H1 (cell line): ENCODE data around the gene DRC7. TPM values are rescaled to one million over a fixed set of nuclear protein-coding genes. Genes with fewer than 3 reads are reported as not detected.

Experiments used
- CTCF ChIA-PET: fragments of 300-600 bp; sonication (Branson Sonifier 250); formaldehyde crosslinking; loops from one replicate; lab custom pipeline; 2021; ENCODE audit not compliant: partially characterized antibody; lab: Charles Lee
- POLR2A ChIA-PET: fragments of 300-600 bp; sonication (Branson Sonifier 250); formaldehyde crosslinking; loops from one replicate; lab custom pipeline; 2021; ENCODE audit warnings: inconsistent platforms; ENCODE audit not compliant: partially characterized antibody; lab: Charles Lee
- DNase-seq, 2 experiments: peaks; one replicate each; pipeline versions ENCODE4 v3.0.0 to v3.0.0-alpha.2; 2010 to 2022; ENCODE audit warnings: low spot score in 2 of 2, low read depth in 1 of 2, mixed read lengths in 1 of 2
- FAIRE-seq: peaks from 2 replicates; lab custom pipeline; 2011; peaks lifted over from hg19 to GRCh38; lab: Jason Lieb, UNC
- H2AFZ ChIP-seq: 2 replicates; pipeline ENCODE4 v1.8.1; 2012; ENCODE audit warnings: low read length, inconsistent platforms
- H2AK5ac ChIP-seq: 2 replicates; pipeline ENCODE4 v1.6.1; 2013; ENCODE audit warnings: low read depth, low read length
- H2BK120ac ChIP-seq: replicated peaks from 2 replicates; pipeline ENCODE3; 2013; ENCODE audit warnings: low read depth, low read length, inconsistent platforms
- H2BK12ac ChIP-seq: 2 replicates; pipeline ENCODE4 v1.6.1; 2013; ENCODE audit warnings: low read depth, low read length
- H2BK15ac ChIP-seq: 2 replicates; pipeline ENCODE4 v1.6.1; 2013; ENCODE audit warnings: low read length
- H2BK20ac ChIP-seq: 2 replicates; pipeline ENCODE4 v1.6.1; 2013; ENCODE audit warnings: low read length
- H2BK5ac ChIP-seq: 2 replicates; pipeline ENCODE4 v1.6.1; 2013; ENCODE audit warnings: low read depth, low read length
- H3K14ac ChIP-seq: 2 replicates; pipeline ENCODE4 v1.6.1; 2013; ENCODE audit warnings: inconsistent platforms; ENCODE audit not compliant: insufficient read length
- H3K18ac ChIP-seq: 2 replicates; pipeline ENCODE4 v1.6.1; 2013; ENCODE audit warnings: low read length; ENCODE audit errors: extremely low read depth
- H3K23ac ChIP-seq: 2 replicates; pipeline ENCODE4 v1.6.1; 2013; ENCODE audit warnings: inconsistent platforms; ENCODE audit not compliant: insufficient read length
- H3K23me2 ChIP-seq: 2 replicates; pipeline ENCODE4 v1.6.1; 2013; ENCODE audit warnings: low read depth, low read length
- H3K27ac ChIP-seq: 2 replicates; pipeline ENCODE4 v1.6.1; 2011; ENCODE audit warnings: low read depth, low read length, inconsistent platforms
- H3K27me3 ChIP-seq, 4 experiments: replicated peaks in 1 of 4; 1 replicate in 1 of 4; 2 replicates in 3 of 4; pipeline versions ENCODE4 v1.6.1 to v1.8.1; 2011 to 2013; ENCODE audit warnings: low read length in 3 of 4, mild to moderate bottlenecking in 3 of 4, inconsistent platforms in 2 of 4, mixed read lengths in 2 of 4, moderate library complexity in 1 of 4; ENCODE audit not compliant: control insufficient read depth in 3 of 4, insufficient read depth in 3 of 4; ENCODE audit errors: extremely low read depth in 1 of 4
- H3K36me3 ChIP-seq, 4 experiments: 2 replicates each; pipeline versions ENCODE4 v1.6.1 to v1.8.1; 2011 to 2013; ENCODE audit warnings: mild to moderate bottlenecking in 4 of 4, low read length in 3 of 4, moderate library complexity in 2 of 4, control low read depth in 1 of 4, inconsistent platforms in 1 of 4; ENCODE audit not compliant: insufficient read depth in 4 of 4, control insufficient read depth in 2 of 4
- H3K4ac ChIP-seq: replicated peaks from 2 replicates; pipeline ENCODE3; 2013; ENCODE audit warnings: low read length, low read depth, mixed read lengths, inconsistent platforms; ENCODE audit not compliant: insufficient read length
- H3K4me1 ChIP-seq, 4 experiments: replicated peaks in 1 of 4; 1 replicate in 1 of 4; 2 replicates in 3 of 4; pipeline versions ENCODE4 v1.6.1 to v1.8.1; 2011 to 2013; ENCODE audit warnings: low read length in 3 of 4, inconsistent platforms in 2 of 4, mixed read lengths in 1 of 4; ENCODE audit not compliant: insufficient read depth in 4 of 4, control insufficient read depth in 3 of 4
- H3K4me2 ChIP-seq, 2 experiments: 2 replicates each; pipeline versions ENCODE4 v1.6.1 to v1.8.1; 2011 to 2013; ENCODE audit warnings: low read depth in 2 of 2, low read length in 2 of 2, control low read depth in 1 of 2, inconsistent platforms in 1 of 2, mild to moderate bottlenecking in 1 of 2; ENCODE audit not compliant: insufficient read depth in 1 of 2
- H3K4me3 ChIP-seq, 4 experiments: fragments of 200-600, 300-600 bp in 1 of 4; sonication (generic), shearing (Covaris generic), sonication (Bioruptor Twin) in 1 of 4; 2 replicates each; pipeline versions ENCODE4 v1.5.1 to v1.8.1; 2011 to 2016; ENCODE audit warnings: low read length in 4 of 4, low read depth in 3 of 4, control low read depth in 2 of 4, inconsistent platforms in 2 of 4, mild to moderate bottlenecking in 2 of 4, mixed read lengths in 1 of 4, moderate library complexity in 1 of 4; ENCODE audit not compliant: insufficient read depth in 2 of 4; ENCODE audit errors: extremely low read depth in 1 of 4
- H3K56ac ChIP-seq: replicated peaks from 2 replicates; pipeline ENCODE3; 2013; ENCODE audit warnings: low read depth, mild to moderate bottlenecking, mixed read lengths, low read length, inconsistent platforms; ENCODE audit not compliant: insufficient read length
- H3K79me1 ChIP-seq: 2 replicates; pipeline ENCODE4 v1.6.1; 2013; ENCODE audit warnings: low read depth, low read length, control low read depth
- H3K79me2 ChIP-seq, 2 experiments: 2 replicates each; pipeline versions ENCODE4 v1.6.1 to v1.8.1; 2012 to 2013; ENCODE audit warnings: low read length in 2 of 2, mild to moderate bottlenecking in 2 of 2, inconsistent platforms in 1 of 2; ENCODE audit not compliant: insufficient read depth in 2 of 2, control insufficient read depth in 1 of 2
- H3K9ac ChIP-seq, 4 experiments: replicated peaks in 1 of 4; 1 replicate in 1 of 4; 2 replicates in 3 of 4; pipeline versions ENCODE4 v1.6.1 to v1.8.1; 2011 to 2013; ENCODE audit warnings: low read depth in 3 of 4, low read length in 3 of 4, control low read depth in 2 of 4, mild to moderate bottlenecking in 2 of 4, moderate library complexity in 2 of 4, inconsistent platforms in 1 of 4; ENCODE audit errors: extremely low read depth in 1 of 4
- H3K9me3 ChIP-seq, 2 experiments: 2 replicates each; pipeline versions ENCODE4 v1.6.1 to v1.8.1; 2012 to 2013; ENCODE audit warnings: mild to moderate bottlenecking in 2 of 2, moderate library complexity in 2 of 2, control low read depth in 1 of 2, inconsistent platforms in 1 of 2, low read depth in 1 of 2, low read length in 1 of 2, mixed read lengths in 1 of 2; ENCODE audit not compliant: insufficient read depth in 2 of 2
- H4K20me1 ChIP-seq, 2 experiments: replicated peaks in 1 of 2; 2 replicates each; pipeline versions ENCODE3 to v1.8.1; 2011 to 2013; ENCODE audit warnings: inconsistent platforms in 2 of 2, low read length in 2 of 2, mild to moderate bottlenecking in 1 of 2; ENCODE audit not compliant: insufficient read depth in 2 of 2, control insufficient read depth in 1 of 2
- H4K5ac ChIP-seq: 2 replicates; pipeline ENCODE4 v1.6.1; 2013; ENCODE audit warnings: low read length, low read depth, mixed read lengths, inconsistent platforms; ENCODE audit not compliant: insufficient read length
- H4K8ac ChIP-seq: 2 replicates; pipeline ENCODE4 v1.8.0; 2013; ENCODE audit warnings: mild to moderate bottlenecking, moderate library complexity, low read length, inconsistent platforms; ENCODE audit not compliant: insufficient read depth; ENCODE audit errors: extremely low read depth
- H4K91ac ChIP-seq: replicated peaks from 2 replicates; pipeline ENCODE3; 2013; ENCODE audit warnings: low read length, mixed read lengths, inconsistent platforms; ENCODE audit not compliant: insufficient read length
- CBX8 ChIP-seq: fragments of 300-800, 300-1000 bp; sonication (generic); IDR thresholded peaks from 2 replicates; pipeline ENCODE4 v1.7.1; 2016; ENCODE audit warnings: low read depth, low read length, borderline replicate concordance
- KDM5A ChIP-seq: fragments of 200-600 bp; IDR thresholded peaks from 2 replicates; pipeline ENCODE4 v1.7.1; 2012; ENCODE audit warnings: mild to moderate bottlenecking, low read length, inconsistent platforms, mixed read lengths
- POLR2A ChIP-seq, 2 experiments: IDR thresholded peaks; 1 replicate in 1 of 2; 2 replicates in 1 of 2; pipeline ENCODE4 v1.6.1; 2011; ENCODE audit warnings: low read depth in 2 of 2, low read length in 2 of 2, mild to moderate bottlenecking in 2 of 2; ENCODE audit errors: control extremely low read depth in 1 of 2
- WGBS, 2 experiments: shearing (Covaris generic) in 1 of 2; methylation state at CpG; one replicate each; pipeline versions ENCODE4 v1.1.6 to v1.1.7; 2013 to 2015; ENCODE audit warnings: low lambda C conversion rate in 2 of 2, mixed read lengths in 2 of 2, inconsistent platforms in 1 of 2, low coverage in 1 of 2, missing lambda C conversion rate in 1 of 2; ENCODE audit not compliant: insufficient replicate concordance in 2 of 2, insufficient coverage in 1 of 2, insufficient read length in 1 of 2; ENCODE audit errors: extremely low coverage in 1 of 2, missing lambda C conversion rate in 1 of 2; 5-methylcytosine and 5-hydroxymethylcytosine counted together
- polyA plus RNA-seq, 7 experiments: library from polyadenylated mRNA; depleted of rRNA in 3 of 7; stranded (reverse) in 5 of 7; unstranded in 2 of 7; fragments of >200 nt in 5 of 7; fragments of 200-250 nt in 2 of 7; gene quantifications; 1 replicate in 5 of 7; 2 replicates in 1 of 7; 4 replicates in 1 of 7; pipeline versions ENCODE4 v1.2.1 to v1.2.3, GENCODE V29; 2011 to 2013; ENCODE audit warnings: missing spikeins in 2 of 7, mixed read lengths in 2 of 7
- total RNA-seq: library from RNA; stranded (reverse); fragmentation: NEBNext Ultra II Directional; extraction: Animal tissue kit (Norgen Biotek cat#: 25700); gene quantifications from 2 replicates; pipeline ENCODE4 v1.2.1, GENCODE V29; 2021
- TF ChIP-seq, protein P1 (sequence below), 3 experiments: IDR thresholded peaks; 1 replicate in 2 of 3; 2 replicates in 1 of 3; pipeline versions ENCODE4 v1.5.1 to v1.6.1; 2011; ENCODE audit warnings: low read length in 3 of 3, mild to moderate bottlenecking in 3 of 3, inconsistent platforms in 2 of 3, low read depth in 1 of 3, moderate library complexity in 1 of 3; ENCODE audit not compliant: insufficient read depth in 1 of 3; ENCODE audit errors: control extremely low read depth in 1 of 3

DRC7 gene
- total and polyA plus RNA-seq, 2 of the 8 experiments (the other 6 are each of a cell fraction or from before 2014, with no cell fraction given) = 0.14 TPM; not detected in 1

- H3K79me1 ChIP-seq = no peaks in the 10 kb centered on the region
- 87% methylated on average over 23 of the region's 23 CpGs; no CpG with 5 or more reads in 1 of the 2 experiments for WGBS, 2 experiments
- no peak overlapping the region for H3K4me2 ChIP-seq
- DNase-seq (no peak), FAIRE-seq (no peak)
- H3K27ac ChIP-seq = no peak overlapping the region
- H3K9me3 ChIP-seq = no peaks in the 10 kb centered on the region
- H3K4ac ChIP-seq = no peak overlapping the region
- H3K9ac ChIP-seq = no peak overlapping the region
- no peak overlapping the region for H2BK12ac ChIP-seq
- POLR2A ChIA-PET = interaction anchor here (2.2 kb wide), 1 partner anchor 12 kb away, joined by 6 read pairs; no protein-coding TSS in a partner anchor
- no peaks in the 10 kb centered on the region for H3K79me2 ChIP-seq
- H2AFZ ChIP-seq = no peak overlapping the region
- TF ChIP-seq CBX8 = no peak
- TF ChIP-seq POLR2A (IDR thresholded peaks at IDR 0.05; ENCODE audit: control extremely low read depth in 1 of 2, low read depth in 2 of 2, low read length in 2 of 2) = no peak
- TF ChIP-seq KDM5A = no peak
- TF ChIP-seq, protein P1, sequence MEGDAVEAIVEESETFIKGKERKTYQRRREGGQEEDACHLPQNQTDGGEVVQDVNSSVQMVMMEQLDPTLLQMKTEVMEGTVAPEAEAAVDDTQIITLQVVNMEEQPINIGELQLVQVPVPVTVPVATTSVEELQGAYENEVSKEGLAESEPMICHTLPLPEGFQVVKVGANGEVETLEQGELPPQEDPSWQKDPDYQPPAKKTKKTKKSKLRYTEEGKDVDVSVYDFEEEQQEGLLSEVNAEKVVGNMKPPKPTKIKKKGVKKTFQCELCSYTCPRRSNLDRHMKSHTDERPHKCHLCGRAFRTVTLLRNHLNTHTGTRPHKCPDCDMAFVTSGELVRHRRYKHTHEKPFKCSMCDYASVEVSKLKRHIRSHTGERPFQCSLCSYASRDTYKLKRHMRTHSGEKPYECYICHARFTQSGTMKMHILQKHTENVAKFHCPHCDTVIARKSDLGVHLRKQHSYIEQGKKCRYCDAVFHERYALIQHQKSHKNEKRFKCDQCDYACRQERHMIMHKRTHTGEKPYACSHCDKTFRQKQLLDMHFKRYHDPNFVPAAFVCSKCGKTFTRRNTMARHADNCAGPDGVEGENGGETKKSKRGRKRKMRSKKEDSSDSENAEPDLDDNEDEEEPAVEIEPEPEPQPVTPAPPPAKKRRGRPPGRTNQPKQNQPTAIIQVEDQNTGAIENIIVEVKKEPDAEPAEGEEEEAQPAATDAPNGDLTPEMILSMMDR (IDR thresholded peaks at IDR 0.05; ENCODE audit: control extremely low read depth in 1 of 3, insufficient read depth in 1 of 3, low read depth in 1 of 3, low read length in 3 of 3) = no peak
- H4K5ac ChIP-seq = no peak overlapping the region
- no peak overlapping the region for H3K14ac ChIP-seq
- H2BK15ac ChIP-seq = no peak overlapping the region
- H3K18ac ChIP-seq = no peak overlapping the region
- H2BK20ac ChIP-seq = no peak overlapping the region
- peaks cover 18% of the 10 kb centered on the region; the same call in 1 of the 2 replicates for H3K23me2 ChIP-seq
- no peaks in the 10 kb centered on the region for H3K36me3 ChIP-seq
- no peak overlapping the region for H4K91ac ChIP-seq
- CTCF ChIA-PET = interaction anchor here (0.7 to 1.0 kb wide), 2 partner anchors 17 to 23 kb away, joined by 3 to 4 read pairs; no protein-coding TSS in a partner anchor
- H3K4me3 ChIP-seq = no peak overlapping the region
- H3K56ac ChIP-seq = no peak overlapping the region
- H3K4me1 ChIP-seq = no peaks in the 10 kb centered on the region
- H3K23ac ChIP-seq = no peak overlapping the region
- no peaks in the 10 kb centered on the region; a peak in 1 of 7 replicates for H3K27me3 ChIP-seq
- peaks cover 0 to 3% of the 10 kb centered on the region in 2 experiments for H4K20me1 ChIP-seq
- H4K8ac ChIP-seq = no peak overlapping the region
- H2BK120ac ChIP-seq = no peak overlapping the region
- no peak overlapping the region for H2BK5ac ChIP-seq
- no peak overlapping the region for H2AK5ac ChIP-seq
Measured at GRCh38 chr16:57701759-57702371, 7.3 kb downstream of the DRC7 start.
